Nucleus accumbens (tissue), 56 donors: Measurements from ENCODE around the gene VWA5B1.
A peak's percentile ranks its signal among the peaks of the same experiment; 100 is the strongest.

Experiments
- DNase-seq, 56 donors: peaks; one replicate each; lab custom pipeline; 2025; lab: John Stamatoyannopoulos, UW

VWA5B1 gene

GRCh38 chr1:20402585-20403422 lies 112.1 kb downstream of the VWA5B1 start:
- DNase-seq = no peak

- DNase-seq = no peak
Observed at GRCh38 chr1:20403423-20404145, 112.9 kb downstream of the VWA5B1 start.

GRCh38 chr1:20404466-20404865 lies 113.8 kb downstream of the VWA5B1 start:
- peak in 23 of 56 donors; percentile 8 to 78 (median 40) for DNase-seq
